ENCODE measurements around the gene ME3.
A peak's percentile ranks its signal among the peaks of the same experiment; 100 is the strongest.

The ME3 gene

DNA sequence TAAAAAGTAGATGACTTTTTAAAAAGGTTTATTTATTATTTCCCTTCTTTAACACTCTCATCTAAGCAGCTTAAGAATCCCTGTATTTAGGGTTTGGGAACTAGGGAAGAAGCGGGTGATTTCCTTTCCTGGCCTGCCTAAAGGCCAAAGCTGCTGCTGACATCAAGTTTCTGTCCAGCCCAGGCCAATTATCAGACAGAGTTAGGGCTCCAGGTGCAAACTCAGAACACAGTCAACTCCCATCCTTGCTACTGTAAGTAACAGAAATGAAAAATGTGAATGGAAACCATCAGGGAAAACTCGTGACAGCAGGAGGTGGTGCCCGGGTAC lies 188.8 kb downstream of the ME3 start:
- no peak for DNase-seq

DNA sequence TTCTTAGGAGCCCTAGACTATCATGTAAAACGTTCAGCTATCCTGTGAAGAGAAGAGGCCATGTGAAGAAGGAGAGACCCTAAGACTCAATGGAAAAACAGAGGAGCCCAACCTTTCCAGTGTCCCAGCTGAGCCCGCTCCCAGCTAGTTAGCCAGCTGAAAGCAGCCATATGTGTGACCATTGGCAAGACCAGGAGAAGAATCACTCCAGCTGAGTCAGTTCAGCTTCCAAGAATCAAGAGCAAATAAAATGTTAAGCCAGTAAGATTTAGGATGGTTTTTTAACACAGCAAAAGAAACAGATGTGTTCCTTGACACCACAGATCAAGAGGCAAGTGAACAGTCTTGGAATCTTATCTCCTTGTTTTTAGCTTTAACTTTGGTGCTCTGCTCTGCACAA lies 189.7 kb downstream of the ME3 start:
- no peak for DNase-seq

DNA sequence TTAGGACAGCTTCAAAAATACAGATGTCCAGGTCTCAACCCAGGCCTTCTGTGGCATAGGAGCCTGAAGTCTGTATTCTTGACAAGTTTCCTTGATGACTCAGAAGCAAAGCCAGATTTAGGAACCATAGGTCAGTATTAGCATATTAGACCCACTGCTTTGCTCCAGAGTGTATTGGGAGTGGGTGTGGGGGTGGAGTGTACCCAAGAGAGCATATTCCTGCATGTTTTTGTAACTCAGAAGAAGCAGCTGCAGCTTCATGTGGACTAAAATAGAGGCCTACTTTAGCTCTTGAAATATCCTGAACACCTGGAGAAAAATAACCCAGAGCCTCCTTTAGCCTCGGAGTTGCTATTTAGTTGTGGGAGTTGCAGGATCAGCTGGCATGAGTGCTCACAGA lies 191.0 kb downstream of the ME3 start:
- DNase-seq, result no peak

DNA sequence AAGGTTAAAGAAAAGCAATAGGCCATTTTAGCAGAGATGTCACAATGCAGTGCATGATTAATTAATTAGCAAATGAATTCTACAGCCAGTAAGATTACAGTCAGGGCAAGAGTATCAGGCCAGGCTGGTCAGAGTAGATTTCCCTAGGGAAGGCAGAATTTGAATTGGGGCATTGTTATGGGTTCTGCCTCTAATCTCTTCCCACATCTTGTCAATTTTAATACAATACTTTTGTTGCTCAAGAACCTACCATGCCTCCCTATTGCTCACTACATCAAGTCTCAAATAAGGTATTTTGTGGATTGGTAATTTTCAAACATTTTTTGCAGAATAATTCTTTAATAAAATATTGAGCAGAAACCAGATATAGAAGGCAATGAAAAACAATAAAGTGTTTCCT lies 194.1 kb downstream of the ME3 start:
- no peak for DNase-seq

DNA sequence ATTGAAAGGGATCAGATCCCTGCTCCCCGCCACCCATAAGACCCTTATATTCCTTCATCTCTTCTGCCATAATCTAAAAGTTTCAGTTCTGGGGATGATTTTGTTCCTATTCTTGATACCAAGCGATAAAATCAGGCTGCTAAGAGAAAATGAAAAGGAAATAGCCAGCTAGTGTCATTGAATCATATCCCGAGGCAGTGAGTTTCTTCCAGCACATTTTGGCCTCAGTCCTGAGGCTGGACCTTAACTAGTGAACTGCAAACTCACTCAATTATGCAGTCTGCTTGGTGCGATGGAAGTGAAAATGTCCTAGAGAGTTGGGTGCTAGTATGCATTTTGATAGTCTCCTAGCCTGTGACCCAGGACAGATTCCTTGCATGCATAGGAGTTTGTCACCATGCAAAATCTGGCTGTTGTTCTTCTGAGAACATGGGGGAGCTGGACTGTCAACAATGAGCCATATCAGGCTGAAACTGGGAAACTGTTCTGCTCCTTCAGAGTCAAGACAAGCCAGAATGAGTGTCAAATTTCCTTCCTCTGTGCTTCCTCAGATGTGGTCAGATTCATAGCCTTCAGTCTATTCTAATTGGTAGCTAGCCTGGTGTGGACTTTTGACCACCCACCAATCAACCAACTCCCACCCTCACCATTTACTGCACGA lies 194.8 kb downstream of the ME3 start:
- DNase-seq, result no peak

DNA sequence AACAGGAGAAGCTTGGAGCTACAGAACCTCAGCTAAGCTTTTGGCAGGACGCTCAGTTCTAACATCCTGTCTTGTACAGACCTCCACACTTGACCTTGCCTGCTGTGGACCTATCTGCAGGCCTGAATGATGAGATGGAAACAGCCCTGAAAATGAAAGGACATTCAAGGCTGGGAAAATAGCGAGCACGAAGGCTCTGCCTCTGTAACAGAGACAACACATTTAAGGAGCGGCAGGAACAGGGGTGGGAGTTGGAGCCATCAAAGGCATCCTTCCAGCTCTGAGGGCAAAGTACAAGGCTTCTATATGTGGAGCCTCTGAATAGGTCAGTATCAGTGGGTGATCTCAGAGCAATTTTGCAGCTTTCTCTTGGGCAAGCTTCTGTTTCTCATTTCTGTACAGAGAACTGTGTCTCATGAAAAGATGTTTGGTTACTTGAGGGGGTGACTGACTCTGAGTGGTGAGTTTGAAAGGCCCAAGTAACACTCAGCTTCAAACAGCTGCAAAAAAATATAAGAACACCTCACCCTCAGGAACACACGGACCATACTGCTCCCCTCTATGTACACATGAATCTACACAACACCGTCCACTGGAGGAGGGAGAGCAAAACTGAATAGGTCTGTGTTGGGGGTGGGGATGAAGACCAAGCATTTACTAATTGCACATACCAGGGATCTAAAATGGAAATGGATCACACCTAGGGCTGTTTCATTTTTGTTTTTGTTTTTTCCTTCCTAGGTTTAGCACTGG lies 196.1 kb downstream of the ME3 start:
- no peak for DNase-seq

DNA sequence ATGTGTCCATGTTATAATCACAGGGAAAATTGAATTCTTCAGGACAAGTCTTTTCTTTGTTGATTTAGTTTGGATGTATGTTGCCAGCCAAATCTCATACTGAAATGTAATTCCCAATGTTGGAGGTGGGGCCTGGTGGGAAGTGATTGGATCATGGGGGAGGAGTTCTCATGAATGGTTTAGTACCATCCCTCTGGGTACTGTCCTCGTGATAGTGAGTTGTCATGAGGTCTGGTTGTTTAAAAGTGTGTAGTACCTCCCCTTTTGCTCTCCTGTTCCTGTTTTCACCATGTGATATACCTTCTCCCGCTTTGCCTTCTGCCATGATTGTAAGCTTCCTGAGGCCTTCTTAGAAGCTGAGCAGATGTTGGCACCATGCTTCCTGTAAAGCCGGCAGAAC lies 197.4 kb downstream of the ME3 start:
- DNase-seq, result no peak

DNA sequence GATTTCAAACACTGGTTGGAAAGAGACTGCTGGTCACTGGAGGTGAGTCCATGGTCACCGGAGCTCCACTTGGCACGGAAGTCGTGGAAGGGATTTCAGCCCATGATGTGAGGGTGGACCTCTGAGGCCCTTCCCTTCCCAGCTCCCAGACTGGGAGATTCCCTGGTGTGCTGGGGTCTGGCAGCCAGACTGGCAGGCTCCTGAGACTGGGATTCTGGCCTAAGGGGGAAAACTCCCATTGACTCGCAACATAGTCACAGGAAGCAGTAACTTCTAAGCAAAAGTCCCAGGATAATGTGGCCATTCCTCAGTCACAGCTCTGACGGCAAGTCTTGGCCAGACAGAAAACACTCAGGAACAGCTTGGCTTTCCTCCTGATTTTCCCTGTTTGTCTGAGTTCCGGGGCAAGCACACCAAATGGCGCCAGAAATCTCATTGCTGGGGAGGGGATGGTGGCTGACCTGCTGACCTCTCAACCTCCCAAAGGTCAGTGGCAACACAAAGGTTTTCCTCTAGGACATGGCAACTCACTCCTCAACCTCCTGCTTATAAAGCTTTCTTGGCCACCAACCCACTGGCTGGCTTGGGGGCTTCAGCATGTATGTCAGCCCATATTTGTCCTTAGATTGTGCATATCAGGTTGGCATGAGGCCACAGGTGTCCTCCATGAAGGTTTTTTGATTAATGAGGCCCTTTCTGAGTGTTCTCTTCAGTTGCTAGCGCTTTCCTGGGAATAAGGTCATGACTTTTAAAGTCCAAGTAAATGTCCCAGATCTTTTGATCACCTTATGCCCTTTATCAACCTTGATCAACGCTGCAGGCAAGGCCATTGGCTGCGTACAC lies 198.2 kb downstream of the ME3 start:
- DNase-seq, result no peak

DNA sequence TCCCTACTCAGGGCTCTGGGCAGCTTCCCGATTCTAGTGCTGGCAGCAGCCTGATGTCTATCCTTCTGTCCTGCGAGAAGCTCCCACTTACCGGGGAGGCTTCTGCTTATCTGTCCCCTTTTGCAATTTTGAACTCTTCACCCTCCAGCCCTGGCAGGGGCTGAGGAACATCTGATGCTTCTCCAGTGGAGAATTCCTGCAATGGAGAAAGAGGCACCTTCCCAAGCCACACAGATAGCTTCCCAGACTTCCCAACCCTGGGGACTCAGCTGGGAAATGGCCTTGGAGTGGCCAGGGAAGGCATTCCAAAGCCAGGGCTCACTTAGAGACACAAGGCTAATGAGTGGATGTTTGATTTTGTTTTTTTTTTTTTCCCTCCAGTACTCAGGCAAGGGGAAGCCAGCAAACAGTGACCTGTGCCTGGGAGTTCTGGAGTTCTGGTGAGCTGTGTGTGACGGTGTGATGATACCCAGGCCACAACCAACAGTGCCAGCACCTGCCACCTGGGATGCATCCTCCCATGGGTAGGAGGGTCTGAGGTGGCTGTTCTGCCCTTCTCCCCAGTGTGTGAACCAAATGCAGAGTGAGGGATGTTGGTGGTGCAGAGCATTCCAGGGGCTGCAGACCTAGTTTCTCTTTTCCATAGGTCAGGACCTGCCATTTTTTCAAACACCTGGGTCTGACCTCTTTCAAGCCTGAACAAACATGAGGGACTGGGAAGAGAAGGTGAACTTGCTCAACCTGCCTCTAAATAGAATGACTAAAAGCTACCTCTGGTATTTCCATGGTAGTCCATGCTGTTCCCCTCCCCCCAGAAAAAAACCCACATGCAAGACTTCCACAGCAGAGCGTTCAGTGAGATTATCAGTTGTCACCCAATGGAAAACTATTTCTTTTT lies 202.7 kb downstream of the ME3 start:
- DNase-seq, result no peak

DNA sequence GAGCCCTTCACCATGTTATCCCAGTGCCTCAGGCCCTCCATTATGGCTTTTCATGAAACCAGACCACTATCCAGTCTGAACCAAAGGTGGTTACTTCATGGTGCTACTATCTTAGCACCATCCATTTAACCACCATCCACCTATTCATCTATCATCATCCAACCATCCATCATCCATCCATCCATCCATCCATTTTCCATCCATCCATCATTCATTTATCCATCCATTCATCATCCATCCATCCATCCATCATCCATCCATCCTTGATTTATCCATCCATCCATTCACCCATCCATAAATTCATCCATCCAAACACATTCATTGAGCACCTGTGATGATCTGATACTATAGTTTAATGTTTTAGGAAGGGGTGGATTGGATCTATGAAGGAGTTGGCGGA lies 204.2 kb downstream of the ME3 start:
- no peak for DNase-seq

DNA sequence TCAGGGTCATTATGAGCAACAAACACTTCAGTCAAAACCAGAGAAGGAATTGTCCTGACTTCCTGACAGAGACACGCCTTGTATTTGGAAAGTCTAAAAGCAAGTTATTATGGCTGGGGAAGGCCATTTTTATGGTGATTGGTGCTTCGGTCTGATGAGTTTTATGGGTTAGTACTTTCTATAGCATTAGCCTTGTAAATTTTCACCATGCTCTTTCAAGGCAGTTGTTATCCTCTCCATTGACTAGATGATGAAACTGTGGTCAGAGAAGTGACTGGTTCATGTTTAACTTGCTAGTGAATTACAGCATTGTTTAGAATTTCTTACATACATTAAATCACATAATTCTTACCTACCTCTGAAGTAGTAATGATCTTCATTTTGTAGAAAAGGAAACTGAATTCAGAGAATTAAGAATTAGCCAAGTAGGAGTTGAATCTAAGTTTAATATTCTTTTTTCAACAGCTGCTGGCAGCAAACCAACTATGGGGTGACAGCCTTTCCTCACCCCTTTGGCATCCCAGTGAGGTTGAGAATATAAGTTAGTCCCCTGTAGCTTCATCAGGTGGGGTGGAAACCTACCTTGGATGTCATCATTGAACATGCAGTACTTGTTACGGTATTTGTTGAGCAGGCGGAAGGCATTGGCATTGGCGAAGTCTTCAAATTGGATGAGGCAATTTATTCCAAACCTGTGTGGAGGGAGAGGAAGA lies 207.8 kb downstream of the ME3 start:
- DNase-seq, result no peak

DNA sequence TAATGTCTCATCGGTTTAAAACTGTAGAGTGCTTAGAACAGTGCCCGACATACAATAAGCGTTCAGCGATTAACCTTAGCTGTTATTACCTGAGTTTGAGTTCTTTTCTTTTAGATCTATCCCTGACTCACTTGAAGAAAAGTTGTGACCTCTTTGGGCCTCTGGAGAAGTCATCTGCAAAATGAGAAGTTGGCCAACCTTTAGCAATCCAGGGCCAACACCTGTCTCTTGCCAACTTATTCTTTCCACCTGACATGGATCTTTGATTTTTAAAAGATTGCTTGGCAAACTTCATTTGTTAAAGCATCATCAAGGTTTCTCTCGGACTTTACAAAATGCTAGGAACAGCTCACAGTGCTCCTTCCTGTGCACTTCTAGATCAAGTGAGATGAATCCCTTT lies 208.5 kb downstream of the ME3 start:
- DNase-seq, result no peak

DNA sequence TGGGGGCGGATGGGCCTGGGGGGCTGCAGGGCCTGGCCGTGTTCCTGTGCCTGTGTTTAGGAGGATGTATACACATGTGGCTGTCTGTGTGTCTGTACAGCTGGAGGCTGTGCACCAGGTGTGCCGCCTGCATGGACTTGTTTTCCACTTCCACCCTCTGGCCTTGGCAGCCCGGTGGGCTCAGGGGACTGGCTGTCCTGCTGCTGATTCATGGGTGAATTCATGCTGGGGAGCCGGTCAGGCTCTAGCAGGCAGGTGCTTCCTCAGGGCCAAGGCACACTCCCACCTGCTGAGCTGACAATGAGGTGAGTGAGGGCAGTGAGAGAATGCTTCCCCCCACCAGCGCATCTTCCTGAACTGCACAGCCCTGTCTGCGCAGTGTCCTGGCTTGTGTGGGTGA lies 209.3 kb downstream of the ME3 start:
- no peak for DNase-seq

DNA sequence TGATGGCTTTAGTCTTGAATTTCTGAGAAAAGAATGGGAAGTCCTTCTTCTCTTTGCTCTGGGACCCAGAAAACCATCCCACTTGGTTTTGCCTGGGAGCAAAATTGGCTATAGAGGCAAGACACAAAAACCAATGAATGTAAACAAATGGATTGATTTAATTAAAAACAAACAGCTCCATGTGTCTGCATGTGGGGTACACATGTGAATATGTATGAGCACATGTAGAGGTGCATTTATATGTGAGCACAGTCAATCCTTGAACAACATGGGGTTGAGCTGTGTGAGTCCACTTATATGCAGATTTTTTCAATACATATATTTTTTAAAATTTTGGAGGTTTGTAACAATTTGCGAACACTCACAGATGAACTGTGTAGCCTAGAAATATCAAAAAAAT lies 210.5 kb downstream of the ME3 start:
- DNase-seq, result no peak

DNA sequence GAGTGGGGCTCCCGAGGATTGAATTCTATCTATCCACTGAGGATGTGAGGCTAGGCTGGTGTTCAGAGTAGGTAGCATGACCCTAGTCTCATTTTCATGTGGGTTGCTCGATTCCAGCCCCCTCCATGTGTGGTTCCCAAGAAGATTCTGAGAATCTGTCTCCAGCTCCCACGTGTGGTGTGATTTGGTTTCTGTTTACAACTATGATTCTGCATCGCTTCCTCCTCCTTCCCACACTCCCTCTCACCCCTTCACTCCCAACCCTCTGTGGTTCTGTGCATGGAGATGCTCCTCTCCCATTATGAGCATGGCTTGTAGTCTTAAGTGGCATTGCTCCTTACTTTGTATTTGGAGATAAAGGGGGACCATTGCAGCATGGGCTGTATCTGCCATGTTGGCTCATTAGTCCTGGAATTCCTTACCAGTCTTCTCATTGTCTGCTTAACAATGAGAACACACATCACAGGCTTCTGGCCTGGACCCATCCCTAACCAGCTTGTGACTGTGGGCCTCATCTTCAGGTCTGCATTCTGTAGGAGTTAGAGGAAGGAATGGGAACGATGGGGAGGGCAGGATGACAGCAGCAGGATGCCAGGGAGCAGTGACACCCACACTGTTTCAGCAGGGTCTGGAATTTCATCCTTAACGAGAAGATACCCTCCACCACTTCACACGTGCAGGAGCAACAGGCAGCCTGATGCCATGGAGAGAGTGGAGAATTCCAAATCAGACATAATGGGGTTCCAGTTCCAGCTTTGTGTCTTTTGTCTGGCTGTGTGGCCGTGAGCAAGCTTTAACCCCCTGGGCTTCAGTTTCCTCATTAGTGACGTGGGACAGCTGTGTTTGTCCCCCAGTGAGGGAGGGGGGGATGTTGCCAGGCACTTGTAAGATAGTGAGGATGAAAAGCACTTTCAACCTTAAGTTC lies 211.7 kb downstream of the ME3 start:
- DNase-seq, result no peak

DNA sequence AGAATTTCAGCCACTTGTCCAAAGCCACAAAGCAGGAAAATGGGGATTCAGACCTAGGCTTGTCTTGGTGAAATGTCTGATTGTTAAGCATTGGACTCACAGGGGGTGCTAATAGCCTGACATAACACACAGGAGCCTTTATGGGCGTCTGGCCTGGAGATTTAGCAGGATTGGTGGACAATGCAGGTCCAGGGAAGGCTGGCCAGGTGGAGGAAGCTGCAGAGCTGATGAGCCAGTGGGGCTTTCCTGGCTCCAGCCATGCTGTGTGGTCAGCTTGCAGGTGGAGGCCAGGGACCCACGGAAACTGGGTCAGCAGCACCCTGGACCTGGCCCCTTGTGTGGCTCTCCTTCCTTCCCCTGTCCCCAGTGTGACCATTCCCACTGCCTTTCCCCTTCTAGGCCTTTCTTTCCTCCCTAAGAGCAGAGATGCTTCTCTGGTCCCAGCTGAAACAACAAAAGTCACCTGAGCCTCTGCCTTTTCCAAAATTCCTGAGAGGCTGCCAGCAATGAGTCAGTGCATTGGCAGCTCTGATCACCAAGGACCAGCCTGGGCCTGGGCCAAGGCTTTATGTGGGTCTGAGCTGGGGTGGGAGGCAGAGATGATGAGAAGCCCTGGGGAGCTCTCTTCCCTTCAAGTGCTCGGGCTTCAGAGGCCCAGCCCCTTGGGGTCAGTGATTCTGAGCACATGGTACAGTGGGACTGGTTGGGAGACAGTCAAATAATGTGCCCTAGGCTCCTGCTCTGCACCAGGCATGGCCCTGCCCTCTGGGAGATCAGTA lies 212.5 kb downstream of the ME3 start:
- DNase-seq, result no peak

DNA sequence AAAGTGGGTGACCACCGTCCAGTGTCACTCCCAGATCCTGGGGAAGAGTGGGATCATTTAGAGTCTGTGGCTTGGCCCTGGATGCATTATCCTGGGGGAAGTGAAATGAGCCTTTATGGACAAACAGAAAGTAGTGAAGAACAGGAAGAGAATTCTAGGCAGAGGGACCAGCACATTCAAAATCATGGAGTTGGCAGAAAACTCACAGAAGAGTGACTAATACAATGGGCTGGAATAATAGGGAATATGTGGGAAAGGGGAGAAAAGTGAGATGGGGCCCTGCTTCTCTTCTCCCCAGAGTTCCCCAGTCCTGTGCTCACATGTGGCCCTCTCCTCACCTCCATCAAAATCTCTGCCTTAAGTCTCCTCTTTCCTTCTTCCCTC lies 213.4 kb downstream of the ME3 start:
- DNase-seq, result no peak

DNA sequence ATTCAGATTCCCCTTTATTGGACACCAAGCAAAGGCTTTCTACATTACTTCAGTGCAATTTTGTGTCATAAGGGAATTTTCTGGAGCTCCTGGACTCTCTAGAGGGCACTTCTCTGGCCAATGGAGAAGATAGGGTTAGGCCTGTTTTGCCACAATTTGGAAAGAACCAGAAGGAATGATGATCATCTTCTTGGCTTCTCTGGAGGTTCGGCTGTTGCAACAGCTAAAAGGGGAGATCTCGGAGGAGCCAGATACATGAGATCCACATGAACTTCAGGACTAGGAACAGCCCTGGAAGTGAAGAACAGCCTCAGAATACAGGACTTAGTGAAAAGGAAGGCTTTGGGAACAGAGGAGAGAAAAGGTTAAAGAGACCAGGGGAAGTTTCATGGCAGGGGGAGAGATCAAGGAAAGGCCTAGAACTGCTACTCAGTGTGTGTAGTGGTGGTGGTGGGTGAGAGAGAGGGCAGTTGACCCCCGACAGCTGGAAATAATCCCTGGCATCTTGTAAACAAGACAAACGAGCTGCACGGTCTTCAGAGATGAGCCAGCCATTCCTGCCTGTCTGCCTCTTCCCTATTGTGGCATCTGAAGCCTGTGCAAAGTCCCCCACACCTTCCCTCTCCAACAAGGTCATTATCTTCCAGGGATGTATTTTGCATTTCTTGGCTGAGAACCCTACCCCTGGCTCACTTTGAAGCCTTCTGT lies 214.0 kb downstream of the ME3 start:
- no peak for DNase-seq

DNA sequence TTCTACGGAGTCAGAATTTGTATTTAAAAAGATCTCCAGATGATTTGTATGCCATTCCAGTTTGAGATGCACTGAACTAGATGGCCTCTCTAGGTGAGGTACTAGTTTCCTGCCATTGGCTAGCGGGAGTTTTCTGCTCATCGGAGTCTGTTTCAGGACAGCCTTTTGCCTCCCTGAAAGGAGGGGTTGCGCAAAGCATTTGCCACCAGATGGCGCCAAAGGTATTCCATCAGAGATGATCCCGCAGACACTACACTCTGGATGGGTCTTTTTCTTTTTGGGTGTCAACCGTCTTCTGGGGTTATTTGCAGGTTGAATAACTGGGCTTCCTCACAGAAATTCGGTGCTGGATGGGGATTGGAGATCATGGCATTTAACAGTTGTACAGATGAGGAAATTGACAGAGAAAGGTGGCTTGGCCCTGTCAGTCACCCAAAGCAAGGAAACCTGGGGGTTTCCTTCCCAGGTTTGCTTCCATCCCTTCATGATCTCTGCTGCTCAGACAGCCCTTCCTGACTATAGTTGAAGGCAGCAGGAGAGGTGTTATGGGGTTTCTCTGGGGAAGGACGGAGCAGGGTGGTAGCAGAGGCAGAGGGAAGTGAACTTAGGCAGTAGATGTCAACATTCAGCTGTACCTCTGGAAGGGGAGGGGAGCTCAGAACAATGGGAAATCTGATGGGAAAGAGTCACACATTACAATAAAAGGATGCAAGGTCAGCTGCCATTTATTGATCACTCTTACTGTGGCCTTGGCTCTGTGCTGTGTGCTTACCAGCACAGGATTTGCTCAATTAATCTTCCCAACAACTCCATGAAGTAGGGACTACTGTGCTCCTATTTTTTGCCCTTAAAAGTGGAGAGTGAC lies 216.1 kb downstream of the ME3 start:
- DNase-seq, result peak; percentile 69

Measured in activated gamma-delta T cell treated with Interleukin-2 at 50 U/mL for 16 hours (primary cell).